ENCODE results near the gene NUMBL. TPM values are rescaled to one million over a fixed set of nuclear protein-coding genes. Genes with fewer than 3 reads are reported as not detected.

The NUMBL gene
- total and polyA plus RNA-seq, 2 of the 4 experiments (the other 2 are of a cell fraction) = 6.3 to 29.0 TPM

DNA sequence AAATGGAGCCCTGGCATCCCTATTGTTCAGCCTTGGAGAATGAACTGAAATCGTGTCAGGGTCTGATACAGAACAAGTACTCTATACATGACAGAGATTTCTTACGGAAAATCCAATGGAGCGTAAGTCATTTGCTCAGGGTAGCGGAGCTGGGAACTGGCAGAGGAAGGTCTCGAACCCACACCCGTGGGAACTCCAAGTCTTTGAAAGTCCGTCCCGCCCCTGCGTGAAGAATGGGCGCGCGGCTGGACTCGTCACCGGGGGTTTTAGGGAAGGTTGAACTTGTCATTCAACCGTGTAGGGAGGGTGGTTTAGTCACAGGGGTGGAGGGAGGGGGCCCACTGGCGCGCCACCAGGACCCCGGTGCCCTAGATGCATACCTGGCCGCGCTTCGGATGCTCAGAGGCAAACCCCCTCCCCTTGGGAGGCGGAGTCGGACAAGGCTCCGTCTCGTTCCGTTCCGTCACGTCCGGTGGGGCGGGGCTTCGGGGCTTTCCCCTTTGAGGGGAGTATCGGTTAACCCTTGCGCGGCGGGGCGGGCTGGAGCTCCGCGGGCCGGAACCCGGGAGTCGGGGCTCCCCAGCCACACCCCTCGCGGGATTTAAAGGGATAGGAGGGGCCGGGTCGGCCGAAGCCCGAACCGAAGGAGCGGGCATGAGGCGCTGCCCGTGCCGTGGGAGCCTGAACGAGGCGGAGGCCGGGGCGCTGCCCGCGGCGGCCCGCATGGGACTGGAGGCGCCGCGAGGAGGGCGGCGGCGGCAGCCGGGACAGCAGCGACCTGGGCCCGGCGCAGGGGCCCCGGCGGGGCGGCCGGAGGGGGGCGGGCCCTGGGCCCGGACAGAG lies 26.3 kb upstream of the NUMBL start, which contains the start of the genes COQ8B and ITPKC (continued):
- TF ChIP-seq MXI1 (IDR thresholded peaks at IDR 0.05; ENCODE audit: borderline replicate concordance, low read depth, low read length) (peak; percentile 66; the same call in 1 of the 2 replicates), CEBPB (IDR thresholded peaks at IDR 0.05; ENCODE audit: low read depth, low read length) (no peak), POLR2A (IDR thresholded peaks at IDR 0.05; ENCODE audit: low read depth, low read length) (peak; percentile 83), SMC3 (IDR thresholded peaks at IDR 0.05; ENCODE audit: low read depth, low read length) (no peak), NFE2L2 (IDR thresholded peaks at IDR 0.05; ENCODE audit: low read depth, low read length) (peak; percentile 1; the same call in 1 of the 2 replicates), BHLHE40 (IDR thresholded peaks at IDR 0.05; ENCODE audit: low read depth, low read length) (0 out of 2 replicates have a peak, but pooled peaks have one; percentile 4), RCOR1 (IDR thresholded peaks at IDR 0.05; ENCODE audit: insufficient replicate concordance, low read length) (no peak)
